Calu3 (cell line): Measurements from ENCODE around the gene UACA. TPM values are rescaled to one million over a fixed set of nuclear protein-coding genes. Genes with fewer than 3 reads are reported as not detected.
"Not testable (repeated sequence)": the region's sequence is repeated elsewhere in the genome, so short reads cannot be mapped to it uniquely, and the experiment has no call there.

Source experiments
- BruUV-seq: library from RNA; stranded (reverse); fragments of 400-500 nt; replicated peaks from 2 replicates; lab custom pipeline; 2021; lab: Mats Ljungman, UMichigan
- CTCF ChIA-PET: fragments of 300-600 bp; sonication (Branson Sonifier 250); formaldehyde crosslinking; loops from one replicate; lab custom pipeline; 2022; ENCODE audit warnings: antibody characterized with exemption; lab: Charles Lee
- DNase-seq: peaks from one replicate; pipeline ENCODE4 v3.0.0; 2022
- H3K27ac Mint-ChIP-seq: one replicate; pipeline ENCODE4 v1.8.0; 2022; ENCODE audit warnings: mixed read lengths; ENCODE audit not compliant: unreplicated experiment
- H3K27me3 Mint-ChIP-seq: one replicate; pipeline ENCODE4 v1.8.0; 2022; ENCODE audit warnings: mixed read lengths; ENCODE audit not compliant: unreplicated experiment
- H3K36me3 Mint-ChIP-seq: one replicate; pipeline ENCODE4 v1.8.0; 2022; ENCODE audit warnings: mild to moderate bottlenecking, moderate library complexity, mixed read lengths; ENCODE audit not compliant: insufficient read depth, unreplicated experiment
- H3K4me1 Mint-ChIP-seq: one replicate; pipeline ENCODE4 v1.8.0; 2022; ENCODE audit warnings: mild to moderate bottlenecking, low read depth, mixed read lengths; ENCODE audit not compliant: unreplicated experiment
- H3K4me3 Mint-ChIP-seq: one replicate; pipeline ENCODE4 v1.8.0; 2022; ENCODE audit warnings: mild to moderate bottlenecking, low read depth, moderate library complexity, mixed read lengths; ENCODE audit not compliant: unreplicated experiment
- H3K9me3 Mint-ChIP-seq: one replicate; pipeline ENCODE4 v1.8.0; 2022; ENCODE audit warnings: low read depth, mixed read lengths; ENCODE audit not compliant: unreplicated experiment
- intact Hi-C: fragments of 100-400 bp; cut with micrococcal nuclease; formaldehyde crosslinking; loops from one replicate; pipeline ENCODE4 v1.10.0; 2022; ENCODE audit not compliant: unreplicated experiment
- total RNA-seq: library from RNA; stranded (reverse); gene quantifications from 2 replicates; pipeline ENCODE4 v1.2.3, GENCODE V29; 2022
- TF ChIP-seq, protein P1 (sequence below): fragments of 200-600 bp; IDR thresholded peaks from one replicate; pipeline ENCODE4 v1.8.0; 2022; ENCODE audit warnings: antibody characterized with exemption; ENCODE audit not compliant: unreplicated experiment

Gene UACA
- total RNA-seq, 1 experiment from 2014 or later, result 35.5 TPM

GRCh38 chr15:70750203-70750869 lies 13.0 kb downstream of the UACA start:
- CTCF ChIA-PET, result no interaction called here
- H3K27me3 Mint-ChIP-seq, result no peaks in the 10 kb centered on the region
- BruUV-seq, result no TSS peak
- no peaks in the 10 kb centered on the region for H3K4me1 Mint-ChIP-seq
- no peak overlapping the region for H3K27ac Mint-ChIP-seq
- intact Hi-C loops, result no loop called here
- no peak overlapping the region for H3K4me3 Mint-ChIP-seq
- DNase-seq, result no peak
- H3K36me3 Mint-ChIP-seq, result no peaks in the 10 kb centered on the region
- no peaks in the 10 kb centered on the region for H3K9me3 Mint-ChIP-seq
- TF ChIP-seq, protein P1, sequence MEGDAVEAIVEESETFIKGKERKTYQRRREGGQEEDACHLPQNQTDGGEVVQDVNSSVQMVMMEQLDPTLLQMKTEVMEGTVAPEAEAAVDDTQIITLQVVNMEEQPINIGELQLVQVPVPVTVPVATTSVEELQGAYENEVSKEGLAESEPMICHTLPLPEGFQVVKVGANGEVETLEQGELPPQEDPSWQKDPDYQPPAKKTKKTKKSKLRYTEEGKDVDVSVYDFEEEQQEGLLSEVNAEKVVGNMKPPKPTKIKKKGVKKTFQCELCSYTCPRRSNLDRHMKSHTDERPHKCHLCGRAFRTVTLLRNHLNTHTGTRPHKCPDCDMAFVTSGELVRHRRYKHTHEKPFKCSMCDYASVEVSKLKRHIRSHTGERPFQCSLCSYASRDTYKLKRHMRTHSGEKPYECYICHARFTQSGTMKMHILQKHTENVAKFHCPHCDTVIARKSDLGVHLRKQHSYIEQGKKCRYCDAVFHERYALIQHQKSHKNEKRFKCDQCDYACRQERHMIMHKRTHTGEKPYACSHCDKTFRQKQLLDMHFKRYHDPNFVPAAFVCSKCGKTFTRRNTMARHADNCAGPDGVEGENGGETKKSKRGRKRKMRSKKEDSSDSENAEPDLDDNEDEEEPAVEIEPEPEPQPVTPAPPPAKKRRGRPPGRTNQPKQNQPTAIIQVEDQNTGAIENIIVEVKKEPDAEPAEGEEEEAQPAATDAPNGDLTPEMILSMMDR, result no peak

DNA sequence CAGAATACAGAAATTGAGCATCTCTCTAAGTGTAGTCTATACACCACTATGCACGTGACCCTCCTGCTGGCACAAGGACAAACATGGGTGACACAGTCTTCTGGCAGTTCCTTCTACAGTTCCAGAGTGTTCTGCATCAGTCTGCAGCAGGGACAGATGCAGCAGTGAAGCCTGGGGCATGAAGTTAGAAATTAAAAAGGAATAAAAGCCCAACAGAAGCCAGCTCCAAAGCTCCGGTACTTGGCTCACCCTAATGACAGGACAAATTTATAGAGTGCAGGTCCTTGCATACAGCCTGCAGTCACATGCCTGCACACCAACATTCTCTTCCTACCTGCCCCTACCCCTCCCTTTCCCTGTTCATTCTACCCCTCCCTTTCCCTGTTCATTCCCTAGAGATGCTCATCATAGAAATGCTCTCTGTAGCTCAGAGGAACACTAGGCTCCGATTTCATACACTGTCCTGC lies 15.0 kb downstream of the UACA start:
- no TSS peak for BruUV-seq
- intact Hi-C loops, result no loop called here
- CTCF ChIA-PET, result no interaction called here

DNA sequence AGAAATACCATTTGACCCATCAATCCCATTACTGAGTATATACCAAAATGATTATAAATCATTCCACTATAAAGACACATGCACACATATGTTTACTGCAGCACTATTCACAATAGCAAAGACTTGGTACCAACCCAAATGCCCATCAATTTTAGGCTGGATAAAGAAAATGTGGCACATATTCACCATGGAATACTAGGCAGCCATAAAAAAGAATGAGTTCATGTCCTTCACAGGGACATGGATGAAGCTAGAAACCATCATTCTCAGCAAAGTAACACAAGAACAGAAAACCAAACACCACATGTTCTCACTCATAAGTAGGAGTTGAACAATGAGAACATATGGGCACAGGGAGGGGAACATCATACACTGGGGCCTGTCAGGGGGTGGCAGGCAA lies 16.8 kb downstream of the UACA start:
- H3K9me3 Mint-ChIP-seq, H3K27ac Mint-ChIP-seq, DNase-seq, H3K36me3 Mint-ChIP-seq, intact Hi-C loops, BruUV-seq, H3K4me1 Mint-ChIP-seq, H3K4me3 Mint-ChIP-seq, H3K27me3 Mint-ChIP-seq: not testable (repeated sequence)
- CTCF ChIA-PET, result interaction anchor here (0.7 kb wide), 1 partner anchor 704 kb away, joined by 4 read pairs; no protein-coding TSS in a partner anchor

More for the DNA sequence above, 15.0 kb downstream of the UACA start:
- Mint-ChIP-seq H3K36me3 (no peaks in the 10 kb centered on the region), H3K9me3 (no peaks in the 10 kb centered on the region), H3K4me3 (no peak overlapping the region), H3K27ac (no peak overlapping the region), H3K27me3 (no peaks in the 10 kb centered on the region), H3K4me1 (no peaks in the 10 kb centered on the region)
- TF ChIP-seq, protein P1, result no peak
- no peak for DNase-seq

- no peaks in the 10 kb centered on the region for H3K36me3 Mint-ChIP-seq
Observed at GRCh38 chr15:70742928-70743327, 20.4 kb downstream of the UACA start.

More at GRCh38 chr15:70742928-70743327, 20.4 kb downstream of the UACA start:
- Mint-ChIP-seq H3K9me3 (no peaks in the 10 kb centered on the region), H3K4me3 (no peak overlapping the region), H3K27ac (no peak overlapping the region), H3K27me3 (no peaks in the 10 kb centered on the region), H3K4me1 (peaks cover 28% of the 10 kb centered on the region)
- DNase-seq, result no peak
- TF ChIP-seq, protein P1, result no peak
- BruUV-seq, result no TSS peak
- intact Hi-C loops, result no loop called here
- CTCF ChIA-PET, result interaction anchor here (2.9 kb wide), 1 partner anchor 20 kb away, joined by 7 read pairs; no protein-coding TSS in a partner anchor
